Fibroblast of lung (primary cell): ENCODE data around the gene USP32. TPM values are rescaled to one million over a fixed set of nuclear protein-coding genes. Genes with fewer than 3 reads are reported as not detected.
"Not testable (repeated sequence)": the region's sequence is repeated elsewhere in the genome, so short reads cannot be mapped to it uniquely, and the experiment has no call there.

Experiments used
- DNase-seq, 2 donors: peaks; one replicate each; pipeline versions ENCODE4 v3.0.0 to v3.0.0-alpha.2; 2010; ENCODE audit warnings: low read depth in 2 of 2
- H2AFZ ChIP-seq: 2 replicates; pipeline ENCODE4 v1.5.1; 2012; ENCODE audit warnings: low read length, control low read depth, inconsistent platforms
- H3K27ac ChIP-seq: 2 replicates; pipeline ENCODE4 v1.5.1; 2011; ENCODE audit warnings: low read length, control low read depth; ENCODE audit not compliant: insufficient read depth
- H3K27me3 ChIP-seq: 2 replicates; pipeline ENCODE4 v1.5.1; 2011; ENCODE audit warnings: mild to moderate bottlenecking, low read length; ENCODE audit not compliant: control insufficient read depth, insufficient read depth
- H3K36me3 ChIP-seq: 2 replicates; pipeline ENCODE4 v1.5.1; 2011; ENCODE audit warnings: low read length; ENCODE audit not compliant: control insufficient read depth, insufficient read depth
- H3K4me1 ChIP-seq: 2 replicates; pipeline ENCODE4 v1.5.1; 2011; ENCODE audit warnings: low read length; ENCODE audit not compliant: control insufficient read depth, insufficient read depth; ENCODE audit errors: extremely low read depth
- H3K4me2 ChIP-seq: 2 replicates; pipeline ENCODE4 v1.5.1; 2011; ENCODE audit warnings: low read length, control low read depth; ENCODE audit not compliant: insufficient read depth; ENCODE audit errors: extremely low read depth
- H3K4me3 ChIP-seq, 4 experiments: fragments of 200-600 bp in 1 of 4; sonication (generic) in 1 of 4; replicated peaks in 1 of 4; 2 replicates each; pipeline ENCODE4 v1.5.1; 2011 to 2016; ENCODE audit warnings: low read length in 4 of 4, low read depth in 3 of 4, mild to moderate bottlenecking in 3 of 4, control low read depth in 2 of 4, inconsistent platforms in 1 of 4, mixed read lengths in 1 of 4; ENCODE audit not compliant: insufficient read depth in 1 of 4; ENCODE audit errors: control extremely low read depth in 1 of 4
- H3K79me2 ChIP-seq: 2 replicates; pipeline ENCODE4 v1.5.1; 2012; ENCODE audit warnings: mild to moderate bottlenecking, low read length, inconsistent platforms; ENCODE audit not compliant: control insufficient read depth, insufficient read depth
- H3K9ac ChIP-seq: 2 replicates; pipeline ENCODE4 v1.5.1; 2011; ENCODE audit warnings: mild to moderate bottlenecking, low read length, control low read depth; ENCODE audit not compliant: insufficient read depth
- H3K9me3 ChIP-seq: 2 replicates; pipeline ENCODE4 v1.5.1; 2012; ENCODE audit warnings: low read depth, low read length; ENCODE audit not compliant: control insufficient read depth, insufficient read depth
- H4K20me1 ChIP-seq: 2 replicates; pipeline ENCODE4 v1.5.1; 2011; ENCODE audit warnings: low read length; ENCODE audit not compliant: control insufficient read depth, insufficient read depth; ENCODE audit errors: extremely low read depth
- CTCF ChIP-seq, 2 donors: IDR thresholded peaks in 1 of 2; conservative IDR thresholded peaks in 1 of 2; 1 replicate in 1 of 2; 2 replicates in 1 of 2; pipeline ENCODE4 v1.5.1; 2011 to 2012; ENCODE audit warnings: low read length in 2 of 2, control low read depth in 1 of 2, inconsistent platforms in 1 of 2, low read depth in 1 of 2, mild to moderate bottlenecking in 1 of 2
- EZH2 ChIP-seq: IDR thresholded peaks from 2 replicates; pipeline ENCODE4 v1.5.1; 2012; ENCODE audit warnings: low read length, control low read depth, mild to moderate bottlenecking; ENCODE audit errors: missing control alignments
- polyA plus RNA-seq, 2 donors: library from polyadenylated mRNA; depleted of rRNA in 1 of 2; stranded (reverse) in 1 of 2; unstranded in 1 of 2; fragments of >200 nt; gene quantifications; 2 replicates each; pipeline ENCODE4 v1.2.1, GENCODE V29; 2011 to 2012; ENCODE audit warnings: missing spikeins in 1 of 2
- total RNA-seq: library from RNA; depleted of rRNA; stranded (reverse); fragments of >200 nt; gene quantifications from 2 replicates; pipeline ENCODE4 v1.2.1, GENCODE V29; 2014

USP32 gene
- total and polyA plus RNA-seq, 2 donors (not counting 1 experiment from before 2014, with no cell fraction given), result 40.1 to 82.7 TPM

DNA sequence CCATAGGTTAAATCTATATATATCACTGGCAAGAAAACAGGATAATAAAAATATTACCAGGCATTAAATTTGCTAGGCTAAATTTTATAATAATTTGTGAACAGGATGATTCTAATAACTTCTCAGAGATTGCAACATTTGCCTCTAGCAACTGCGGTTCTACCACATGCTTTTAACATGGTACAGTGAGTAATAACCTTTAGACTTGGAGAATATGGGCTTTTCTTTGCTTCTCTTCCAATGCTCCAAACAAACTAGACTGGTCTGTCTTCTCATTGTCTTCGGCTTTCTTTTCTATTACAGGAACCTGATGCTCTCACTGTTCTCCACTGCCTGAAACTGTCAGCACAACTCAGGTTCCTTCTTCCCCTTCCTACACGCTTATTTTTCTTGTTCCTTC lies 161.6 kb downstream of the USP32 start:
- DNase-seq, result no peak
- no peak overlapping the region for H3K9ac ChIP-seq
- H3K4me1 ChIP-seq, result no peaks in the 10 kb centered on the region
- no peaks in the 10 kb centered on the region for H3K9me3 ChIP-seq
- H3K36me3 ChIP-seq, result peaks cover 2% of the 10 kb centered on the region
- no peaks in the 10 kb centered on the region for H3K79me2 ChIP-seq
- TF ChIP-seq EZH2 (no peak), CTCF (conservative IDR thresholded peaks at IDR 0.05 in 1 of 2, IDR thresholded peaks at IDR 0.05 in 1 of 2; ENCODE audit: low read depth in 1 of 2, low read length in 2 of 2) (no peak)
- no peak overlapping the region for H2AFZ ChIP-seq
- H3K27me3 ChIP-seq, result no peaks in the 10 kb centered on the region
- no peak overlapping the region for H3K4me3 ChIP-seq
- H3K4me2 ChIP-seq, result no peak overlapping the region
- no peaks in the 10 kb centered on the region for H4K20me1 ChIP-seq
- no peak overlapping the region for H3K27ac ChIP-seq

- H3K9ac ChIP-seq, result no peak overlapping the region
- H3K27me3 ChIP-seq, result no peaks in the 10 kb centered on the region
- no peaks in the 10 kb centered on the region for H3K4me1 ChIP-seq
- H4K20me1 ChIP-seq, result no peaks in the 10 kb centered on the region
- no peaks in the 10 kb centered on the region for H3K36me3 ChIP-seq
- no peak overlapping the region for H3K4me2 ChIP-seq
- no peaks in the 10 kb centered on the region for H3K79me2 ChIP-seq
- H3K9me3 ChIP-seq, result no peaks in the 10 kb centered on the region
- TF ChIP-seq EZH2 (no peak), CTCF (conservative IDR thresholded peaks at IDR 0.05 in 1 of 2, IDR thresholded peaks at IDR 0.05 in 1 of 2; ENCODE audit: low read depth in 1 of 2, low read length in 2 of 2) (no peak)
- peak; percentile 9 to 34 for DNase-seq
- H3K4me3 ChIP-seq, result no peak overlapping the region
- no peak overlapping the region for H3K27ac ChIP-seq
- H2AFZ ChIP-seq, result no peak overlapping the region
These were observed 162.6 kb downstream of the USP32 start for GRCh38 chr17:60229188-60229802.

GRCh38 chr17:60227276-60227675 lies 164.7 kb downstream of the USP32 start:
- H3K36me3 ChIP-seq, H3K4me3 ChIP-seq, H2AFZ ChIP-seq, H3K79me2 ChIP-seq, H3K4me1 ChIP-seq, H3K4me2 ChIP-seq, H3K27me3 ChIP-seq, H3K9ac ChIP-seq, DNase-seq, H3K9me3 ChIP-seq, H4K20me1 ChIP-seq, H3K27ac ChIP-seq: not testable (repeated sequence)
